Endodermal cell (in vitro differentiated cells): ENCODE measurements around the gene SIM2. TPM values are rescaled to one million over a fixed set of nuclear protein-coding genes. Genes with fewer than 3 reads are reported as not detected.

ENCODE experiments used
- DNase-seq: peaks from one replicate; pipeline ENCODE4 v3.0.0-alpha.2; 2017
- H3K27ac ChIP-seq: 2 replicates; pipeline ENCODE4 v1.5.1; 2013; ENCODE audit warnings: mild to moderate bottlenecking, low read depth, low read length, moderate library complexity
- H3K27me3 ChIP-seq: 2 replicates; pipeline ENCODE4 v1.6.1; 2013; ENCODE audit warnings: mild to moderate bottlenecking, low read length, moderate library complexity; ENCODE audit not compliant: insufficient read depth, control insufficient read depth, poor library complexity, severe bottlenecking
- H3K36me3 ChIP-seq: 2 replicates; pipeline ENCODE4 v1.7.0; 2013; ENCODE audit warnings: mild to moderate bottlenecking, low read length, moderate library complexity; ENCODE audit not compliant: control insufficient read depth, insufficient read depth
- H3K4me1 ChIP-seq: one replicate; pipeline ENCODE4 v1.7.0; 2013; ENCODE audit warnings: low read length; ENCODE audit not compliant: control insufficient read depth, insufficient read depth
- H3K4me3 ChIP-seq: 2 replicates; pipeline ENCODE4 v1.5.1; 2013; ENCODE audit warnings: mild to moderate bottlenecking, low read length, moderate library complexity
- H3K9ac ChIP-seq: 2 replicates; pipeline ENCODE4 v1.6.1; 2013; ENCODE audit warnings: mild to moderate bottlenecking, low read length, moderate library complexity; ENCODE audit not compliant: poor library complexity, severe bottlenecking; ENCODE audit errors: extremely low read depth
- H3K9me3 ChIP-seq: 2 replicates; pipeline ENCODE4 v1.6.1; 2013; ENCODE audit warnings: mild to moderate bottlenecking, low read length, moderate library complexity; ENCODE audit not compliant: control insufficient read depth
- H3K27ac Mint-ChIP-seq: 2 replicates; pipeline ENCODE4 v1.8.0; 2020; ENCODE audit warnings: mixed read lengths
- H3K27me3 Mint-ChIP-seq: 2 replicates; pipeline ENCODE4 v1.8.0; 2021; ENCODE audit warnings: mild to moderate bottlenecking, mixed read lengths; ENCODE audit not compliant: insufficient read depth
- H3K36me3 Mint-ChIP-seq: 2 replicates; pipeline ENCODE4 v1.8.0; 2020; ENCODE audit warnings: low read depth, mixed read lengths
- H3K4me1 Mint-ChIP-seq: 2 replicates; pipeline ENCODE4 v1.8.0; 2020; ENCODE audit warnings: mixed read lengths
- H3K4me3 Mint-ChIP-seq: 2 replicates; pipeline ENCODE4 v1.8.0; 2020; ENCODE audit warnings: mild to moderate bottlenecking, moderate library complexity, mixed read lengths
- H3K9me3 Mint-ChIP-seq: 2 replicates; pipeline ENCODE4 v1.8.0; 2020; ENCODE audit warnings: mild to moderate bottlenecking, mixed read lengths
- WGBS, 2 experiments: methylation state at CpG; one replicate each; pipeline versions ENCODE4 v1.1.5 to v1.1.7; 2013; ENCODE audit warnings: missing lambda C conversion rate in 2 of 2, mixed read lengths in 1 of 2; ENCODE audit not compliant: insufficient coverage in 1 of 2, insufficient read length in 1 of 2; 5-methylcytosine and 5-hydroxymethylcytosine counted together
- total RNA-seq, 2 donors: library from RNA; stranded (reverse); fragmentation: NEBNext Ultra II Directional in 1 of 2; extraction: Animal tissue kit (Norgen Biotek cat#: 25700) in 1 of 2; gene quantifications; 2 replicates in 1 of 2; 3 replicates in 1 of 2; pipeline ENCODE4 v1.2.1, GENCODE V29; 2021
- TF ChIP-seq, protein P1 (sequence below): fragments of 200-600 bp; sonication (generic); conservative IDR thresholded peaks from 2 replicates; pipeline ENCODE4 v1.5.0; 2021; ENCODE audit warnings: antibody characterized with exemption, mild to moderate bottlenecking

The SIM2 gene
- total RNA-seq, 2 donors from 2014 or later = not detected

DNA sequence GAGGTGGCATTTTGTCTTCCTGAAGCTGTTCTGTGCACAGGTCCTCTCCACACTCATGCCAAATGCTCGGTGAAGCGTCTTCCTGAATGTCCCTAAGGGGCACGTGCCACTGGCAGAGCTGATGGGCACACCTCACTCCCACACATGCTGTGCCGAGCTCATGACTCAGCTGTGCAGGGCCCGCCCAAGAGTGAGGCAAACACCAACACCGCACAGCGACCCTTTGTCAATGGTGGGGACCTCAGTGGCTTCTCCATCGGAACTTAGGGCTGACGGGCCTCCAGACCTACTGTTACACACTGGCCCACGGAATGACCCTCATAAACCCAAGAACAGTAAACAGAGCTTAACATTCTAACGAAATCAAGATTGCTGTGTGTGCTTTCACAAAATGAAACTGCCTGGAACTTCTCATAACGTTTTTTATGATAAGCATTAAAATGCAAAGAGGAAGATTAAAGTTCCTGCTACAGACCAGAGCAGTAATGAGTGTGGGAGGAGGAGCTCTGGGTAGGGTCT is 89.3 kb downstream of the SIM2 start:
- no peak overlapping the region for H3K27ac Mint-ChIP-seq
- no peaks in the 10 kb centered on the region for H3K27me3 Mint-ChIP-seq
- Histone ChIP-seq H3K4me1 (no peaks in the 10 kb centered on the region), H3K27me3 (no peaks in the 10 kb centered on the region), H3K9ac (no peak overlapping the region), H3K27ac (no peak overlapping the region), H3K36me3 (no peaks in the 10 kb centered on the region), H3K9me3 (no peaks in the 10 kb centered on the region), H3K4me3 (no peak overlapping the region)
- DNase-seq = no peak
- 94 to 95% methylated on average over 10 to 12 of the region's 12 CpGs for WGBS, 2 experiments
- peaks cover 15% of the 10 kb centered on the region for H3K4me1 Mint-ChIP-seq
- no peak overlapping the region for H3K4me3 Mint-ChIP-seq
- TF ChIP-seq, protein P1, sequence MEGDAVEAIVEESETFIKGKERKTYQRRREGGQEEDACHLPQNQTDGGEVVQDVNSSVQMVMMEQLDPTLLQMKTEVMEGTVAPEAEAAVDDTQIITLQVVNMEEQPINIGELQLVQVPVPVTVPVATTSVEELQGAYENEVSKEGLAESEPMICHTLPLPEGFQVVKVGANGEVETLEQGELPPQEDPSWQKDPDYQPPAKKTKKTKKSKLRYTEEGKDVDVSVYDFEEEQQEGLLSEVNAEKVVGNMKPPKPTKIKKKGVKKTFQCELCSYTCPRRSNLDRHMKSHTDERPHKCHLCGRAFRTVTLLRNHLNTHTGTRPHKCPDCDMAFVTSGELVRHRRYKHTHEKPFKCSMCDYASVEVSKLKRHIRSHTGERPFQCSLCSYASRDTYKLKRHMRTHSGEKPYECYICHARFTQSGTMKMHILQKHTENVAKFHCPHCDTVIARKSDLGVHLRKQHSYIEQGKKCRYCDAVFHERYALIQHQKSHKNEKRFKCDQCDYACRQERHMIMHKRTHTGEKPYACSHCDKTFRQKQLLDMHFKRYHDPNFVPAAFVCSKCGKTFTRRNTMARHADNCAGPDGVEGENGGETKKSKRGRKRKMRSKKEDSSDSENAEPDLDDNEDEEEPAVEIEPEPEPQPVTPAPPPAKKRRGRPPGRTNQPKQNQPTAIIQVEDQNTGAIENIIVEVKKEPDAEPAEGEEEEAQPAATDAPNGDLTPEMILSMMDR = no peak
- H3K36me3 Mint-ChIP-seq = no peaks in the 10 kb centered on the region
- no peaks in the 10 kb centered on the region for H3K9me3 Mint-ChIP-seq

DNA sequence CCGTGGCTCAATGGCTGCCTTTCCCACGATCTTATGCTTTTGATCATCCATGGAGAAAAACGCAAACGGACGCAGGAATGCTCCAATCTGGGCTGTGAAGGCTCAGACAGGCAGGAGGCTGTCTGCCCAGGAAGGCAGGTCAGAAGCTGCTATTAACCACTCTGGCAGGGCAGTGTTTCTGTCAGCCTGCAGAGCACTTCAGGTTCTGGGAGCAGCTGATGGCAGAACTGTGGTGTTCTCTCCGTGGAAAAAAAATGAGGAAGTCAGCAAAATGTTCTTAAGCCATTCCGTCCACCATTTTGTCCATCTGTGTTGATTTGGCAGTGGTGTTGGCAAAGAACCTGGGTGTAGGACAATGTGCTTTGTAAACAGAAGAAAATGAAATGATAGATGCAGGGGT is 91.7 kb downstream of the SIM2 start:
- no peak overlapping the region for H3K9ac ChIP-seq
- H3K36me3 ChIP-seq = no peaks in the 10 kb centered on the region
- H3K27ac ChIP-seq = no peak overlapping the region
- 95 to 97% methylated on average over 7 of the region's 7 CpGs for WGBS, 2 experiments
- H3K4me1 ChIP-seq = no peaks in the 10 kb centered on the region
- Mint-ChIP-seq H3K4me1 (peaks cover 10% of the 10 kb centered on the region), H3K27ac (no peak overlapping the region), H3K36me3 (no peaks in the 10 kb centered on the region), H3K4me3 (no peak overlapping the region), H3K9me3 (no peaks in the 10 kb centered on the region), H3K27me3 (no peaks in the 10 kb centered on the region)
- H3K27me3 ChIP-seq = no peaks in the 10 kb centered on the region
- TF ChIP-seq, protein P1 = no peak
- H3K4me3 ChIP-seq = no peak overlapping the region
- no peaks in the 10 kb centered on the region for H3K9me3 ChIP-seq
- DNase-seq = no peak

DNA sequence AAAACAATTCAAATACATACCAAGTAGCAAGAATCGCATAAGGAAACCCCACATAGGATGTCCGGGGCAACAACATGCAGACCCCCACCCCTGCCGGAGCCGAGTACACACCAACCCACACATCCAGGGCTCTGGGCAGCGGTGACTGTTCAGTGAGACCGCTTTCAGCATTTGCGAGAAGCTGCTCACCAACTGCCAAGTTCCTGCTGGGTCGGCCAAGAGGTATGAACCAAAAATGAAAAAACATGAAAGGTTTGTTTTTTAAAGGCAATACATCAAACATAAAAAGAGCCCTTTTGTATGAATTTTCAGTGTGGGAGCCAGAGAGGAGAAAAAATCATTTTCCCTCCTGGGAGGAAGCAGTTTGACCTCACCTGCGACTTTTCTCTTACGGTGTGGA is 92.3 kb downstream of the SIM2 start:
- DNase-seq = no peak
- H3K9me3 ChIP-seq = peaks cover 5% of the 10 kb centered on the region
- H3K4me3 ChIP-seq = no peak overlapping the region
- Mint-ChIP-seq H3K36me3 (no peaks in the 10 kb centered on the region), H3K27me3 (no peaks in the 10 kb centered on the region), H3K27ac (no peak overlapping the region), H3K4me3 (no peak overlapping the region), H3K4me1 (peaks cover 10% of the 10 kb centered on the region), H3K9me3 (no peaks in the 10 kb centered on the region)
- no peaks in the 10 kb centered on the region for H3K4me1 ChIP-seq
- no peaks in the 10 kb centered on the region for H3K36me3 ChIP-seq
- no peak overlapping the region for H3K9ac ChIP-seq
- H3K27ac ChIP-seq = no peak overlapping the region
- 94 to 100% methylated on average over 1 to 10 of the region's 10 CpGs for WGBS, 2 experiments
- no peaks in the 10 kb centered on the region for H3K27me3 ChIP-seq
- TF ChIP-seq, protein P1 = no peak
